Activated CD4-positive, CD25-positive, alpha-beta regulatory T cell (primary cell): Measurements from ENCODE around the gene SPTA1.

Experiments used
- DNase-seq, 4 experiments: peaks; one replicate each; lab custom pipeline; 2025; lab: John Stamatoyannopoulos, UW

SPTA1 gene

GRCh38 chr1:158572226-158572625, 114.3 kb downstream of the SPTA1 start:
- no peak for DNase-seq

GRCh38 chr1:158570480-158570879, 116.0 kb downstream of the SPTA1 start, which contains the start of gene OR6P1:
Gene OR6P1, minus strand, starts transcription at chr1:158570580. Its CDS starts 6,976 bp downstream, at chr1:158563604.
- no peak for DNase-seq

GRCh38 chr1:158564608-158565007, 121.9 kb downstream of the SPTA1 start:
- no peak for DNase-seq

- no peak for DNase-seq
These were observed 122.7 kb downstream of the SPTA1 start for GRCh38 chr1:158563853-158564252.
